Transverse colon (tissue), 4 donors: Measurements from ENCODE around the gene ANKRD1. TPM values are rescaled to one million over a fixed set of nuclear protein-coding genes. Genes with fewer than 3 reads are reported as not detected.

Experiments
- DNase-seq: peaks from one replicate; pipeline ENCODE4 v3.0.0-alpha.2; 2019
- H3K27ac ChIP-seq, 4 donors: fragments of 200-600 bp; sonication (generic); 2 replicates each; pipeline ENCODE4 v1.5.1; 2016 to 2018; ENCODE audit warnings: inconsistent platforms in 4 of 4
- H3K27me3 ChIP-seq: fragments of 200-600 bp; sonication (generic); 2 replicates; pipeline ENCODE4 v1.5.1; 2017; ENCODE audit warnings: inconsistent platforms
- H3K36me3 ChIP-seq, 4 donors: fragments of 200-600 bp; sonication (generic); 2 replicates each; pipeline ENCODE4 v1.5.1; 2017 to 2019; ENCODE audit warnings: inconsistent platforms in 4 of 4
- H3K4me1 ChIP-seq, 4 donors: fragments of 200-600 bp; sonication (generic); 2 replicates each; pipeline ENCODE4 v1.5.1; 2017 to 2020; ENCODE audit warnings: inconsistent platforms in 4 of 4
- H3K4me3 ChIP-seq, 4 donors: fragments of 200-600 bp; sonication (generic); 1 replicate in 1 of 4; 2 replicates in 3 of 4; pipeline versions ENCODE4 v1.5.1 to v1.6.1; 2017 to 2019; ENCODE audit warnings: inconsistent platforms in 4 of 4
- H3K9me3 ChIP-seq, 2 donors: fragments of 200-600 bp; sonication (generic); 2 replicates each; pipeline ENCODE4 v1.5.1; 2017 to 2019; ENCODE audit warnings: inconsistent platforms in 2 of 2
- CTCF ChIP-seq, 5 experiments: fragments of 200-600 bp in 3 of 5; fragments of 450-650 bp in 2 of 5; sonication (generic) in 3 of 5; IDR thresholded peaks; 1 replicate in 2 of 5; 2 replicates in 3 of 5; pipeline ENCODE4 v1.5.1; 2016 to 2017; ENCODE audit warnings: antibody characterized with exemption in 5 of 5, inconsistent platforms in 3 of 5, mild to moderate bottlenecking in 2 of 5, moderate library complexity in 1 of 5
- EP300 ChIP-seq: sonication (generic); formaldehyde crosslinking; IDR thresholded peaks from one replicate; pipeline ENCODE4 v1.6.1; 2017; ENCODE audit warnings: antibody characterized with exemption, low read depth
- POLR2A ChIP-seq: fragments of 450-650 bp; IDR thresholded peaks from one replicate; pipeline ENCODE4 v1.6.1; 2016; ENCODE audit warnings: antibody characterized with exemption, mild to moderate bottlenecking, moderate library complexity
- POLR2AphosphoS5 ChIP-seq, 3 donors: sonication (generic); formaldehyde crosslinking; IDR thresholded peaks; one replicate each; pipeline ENCODE4 v1.6.1; 2016; ENCODE audit warnings: antibody characterized with exemption in 3 of 3
- WGBS, 2 donors: methylation state at CpG; one replicate each; pipeline ENCODE4 v1.1.5; 2018; ENCODE audit warnings: low coverage in 1 of 2; 5-methylcytosine and 5-hydroxymethylcytosine counted together
- in situ Hi-C, 4 donors: fragments of 200-750 bp; cut with MboI; loops; one replicate each; pipeline versions ENCODE4 v1.15.0 to v1.15.1; 2017; ENCODE audit warnings: low sequenced_read_pairs in 3 of 4, low pct_ligation_motif_present in 1 of 4, low pct_unique_long_range_greater_than_20kb in 1 of 4
- intact Hi-C: fragments of 100-400 bp; cut with DNase I; formaldehyde crosslinking; loops from one replicate; pipeline ENCODE4 v1.15.1; 2023; ENCODE audit warnings: low total_unique reads
- total RNA-seq, 4 donors: library from RNA; depleted of rRNA; stranded (reverse); fragments of >200 nt; gene quantifications; one replicate each; pipeline ENCODE4 v1.1.0, GENCODE V29; 2016

ANKRD1 gene
- total RNA-seq, 4 donors from 2014 or later: not detected

- 99 to 100% methylated on average over 2 to 3 of the region's 3 CpGs for WGBS, 2 donors
- peaks cover 0 to 40% (median 14%) of the 10 kb centered on the region in 4 donors for H3K36me3 ChIP-seq
- DNase-seq: no peak
- H3K4me1 ChIP-seq: no peaks in the 10 kb centered on the region
- TF ChIP-seq POLR2A (no peak), POLR2AphosphoS5 (IDR thresholded peaks at IDR 0.05) (no peak), CTCF (IDR thresholded peaks at IDR 0.05) (no peak), EP300 (no peak)
- intact Hi-C loops (no loop called here), in situ Hi-C loops (loop anchor here in 1 of 4 donors (25.0 kb wide), 1 partner anchor 369 kb away; no protein-coding TSS in a partner anchor)
- no peak overlapping the region for H3K27ac ChIP-seq
- H3K9me3 ChIP-seq: no peaks in the 10 kb centered on the region
- no peaks in the 10 kb centered on the region for H3K27me3 ChIP-seq
- no peak overlapping the region for H3K4me3 ChIP-seq
These were observed 27.7 kb downstream of the ANKRD1 start for GRCh38 chr10:90893190-90893589.

DNA sequence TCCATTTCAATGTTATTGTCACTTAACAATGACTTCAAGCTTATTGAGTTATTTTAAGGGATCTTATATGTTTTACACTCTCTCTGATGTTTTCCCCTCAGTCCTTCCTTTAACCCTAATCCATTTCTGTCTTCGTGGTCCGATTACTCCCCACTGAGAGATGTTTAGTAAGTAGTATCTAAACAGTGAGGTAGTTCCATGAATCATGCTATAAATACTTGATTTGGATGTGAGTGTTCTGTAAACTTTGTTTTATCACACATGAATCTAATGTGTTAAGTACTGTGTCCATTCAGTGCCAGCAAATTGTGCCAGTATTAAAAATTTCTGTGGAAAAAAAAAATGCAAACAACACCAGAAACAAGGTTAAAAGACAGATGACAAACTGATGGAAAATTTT, 30.5 kb downstream of the ANKRD1 start:
- TF ChIP-seq EP300: no peak
- no peak for TF ChIP-seq POLR2AphosphoS5 (IDR thresholded peaks at IDR 0.05)
- TF ChIP-seq CTCF (IDR thresholded peaks at IDR 0.05): no peak
- TF ChIP-seq POLR2A: no peak
- WGBS, 2 donors: 87 to 100% methylated on average over 2 of the region's 2 CpGs
- in situ Hi-C loops: loop anchor here in 1 of 4 donors (25.0 kb wide), 1 partner anchor 372 kb away; no protein-coding TSS in a partner anchor
- no peak for DNase-seq
- peaks cover 0 to 48% (median 15%) of the 10 kb centered on the region in 4 donors for H3K36me3 ChIP-seq
- H3K4me3 ChIP-seq: no peak overlapping the region
- H3K9me3 ChIP-seq: no peaks in the 10 kb centered on the region
- intact Hi-C loops: no loop called here
- no peaks in the 10 kb centered on the region for H3K27me3 ChIP-seq
- peaks cover 0 to 5% (median 0%) of the 10 kb centered on the region in 4 donors for H3K4me1 ChIP-seq
- H3K27ac ChIP-seq: no peak overlapping the region

DNA sequence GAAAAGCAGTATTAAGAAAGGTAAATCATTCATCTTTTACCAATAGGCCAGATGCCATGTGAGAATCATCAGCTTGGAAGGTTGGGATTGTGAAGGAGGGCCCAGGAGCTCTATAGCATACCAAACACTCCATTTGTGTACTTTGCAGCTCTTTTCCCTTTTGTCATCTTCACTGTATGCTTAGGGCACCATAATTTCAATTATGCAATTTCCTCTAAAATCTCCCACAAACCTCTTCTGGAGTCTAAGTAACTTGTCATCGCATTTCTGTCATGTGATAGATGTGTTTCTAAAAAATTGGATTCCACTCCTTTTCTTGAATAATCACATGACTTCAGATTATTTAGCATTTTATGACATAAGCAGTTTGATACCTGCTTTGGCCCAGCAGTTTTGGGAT, 31.3 kb downstream of the ANKRD1 start:
- H3K27ac ChIP-seq: no peak overlapping the region
- H3K9me3 ChIP-seq: no peaks in the 10 kb centered on the region
- 95 to 100% methylated on average over 1 of the region's 1 CpG for WGBS, 2 donors
- TF ChIP-seq POLR2AphosphoS5 (IDR thresholded peaks at IDR 0.05): no peak
- intact Hi-C loops: no loop called here
- peaks cover 0 to 5% (median under 1%) of the 10 kb centered on the region in 4 donors for H3K4me1 ChIP-seq
- in situ Hi-C loops: loop anchor here in 1 of 4 donors (25.0 kb wide), 1 partner anchor 373 kb away; no protein-coding TSS in a partner anchor
- no peak overlapping the region for H3K4me3 ChIP-seq
- DNase-seq: no peak
- H3K36me3 ChIP-seq: peaks cover 0 to 48% (median 13%) of the 10 kb centered on the region in 4 donors
- H3K27me3 ChIP-seq: no peaks in the 10 kb centered on the region

- peaks cover 0 to 39% (median 13%) of the 10 kb centered on the region in 4 donors for H3K36me3 ChIP-seq
- intact Hi-C loops: no loop called here
- H3K27ac ChIP-seq: no peak overlapping the region
- DNase-seq: no peak
- TF ChIP-seq POLR2AphosphoS5 (IDR thresholded peaks at IDR 0.05) (no peak), POLR2A (no peak), CTCF (IDR thresholded peaks at IDR 0.05) (no peak), EP300 (no peak)
- H3K27me3 ChIP-seq: no peaks in the 10 kb centered on the region
- no peaks in the 10 kb centered on the region for H3K9me3 ChIP-seq
- H3K4me1 ChIP-seq: peaks cover 0 to 5% (median 2%) of the 10 kb centered on the region in 4 donors
- WGBS, 2 donors: 87 to 92% methylated on average over 4 to 6 of the region's 6 CpGs
- in situ Hi-C loops: loop anchor here in 1 of 4 donors (25.0 kb wide), 1 partner anchor 374 kb away; no protein-coding TSS in a partner anchor
- no peak overlapping the region for H3K4me3 ChIP-seq
These were observed 32.5 kb downstream of the ANKRD1 start for GRCh38 chr10:90888387-90888786.
